Activated effector memory CD4-positive, alpha-beta T cell treated with Interleukin-2 at 50 U/mL for 16 hours (primary cell): ENCODE results near the gene FOCAD.
"Not testable (repeated sequence)": the region's sequence is repeated elsewhere in the genome, so short reads cannot be mapped to it uniquely, and the experiment has no call there.

Experiments
- DNase-seq: peaks from one replicate; pipeline ENCODE4 v3.0.0-alpha.2; 2020

FOCAD gene

DNA sequence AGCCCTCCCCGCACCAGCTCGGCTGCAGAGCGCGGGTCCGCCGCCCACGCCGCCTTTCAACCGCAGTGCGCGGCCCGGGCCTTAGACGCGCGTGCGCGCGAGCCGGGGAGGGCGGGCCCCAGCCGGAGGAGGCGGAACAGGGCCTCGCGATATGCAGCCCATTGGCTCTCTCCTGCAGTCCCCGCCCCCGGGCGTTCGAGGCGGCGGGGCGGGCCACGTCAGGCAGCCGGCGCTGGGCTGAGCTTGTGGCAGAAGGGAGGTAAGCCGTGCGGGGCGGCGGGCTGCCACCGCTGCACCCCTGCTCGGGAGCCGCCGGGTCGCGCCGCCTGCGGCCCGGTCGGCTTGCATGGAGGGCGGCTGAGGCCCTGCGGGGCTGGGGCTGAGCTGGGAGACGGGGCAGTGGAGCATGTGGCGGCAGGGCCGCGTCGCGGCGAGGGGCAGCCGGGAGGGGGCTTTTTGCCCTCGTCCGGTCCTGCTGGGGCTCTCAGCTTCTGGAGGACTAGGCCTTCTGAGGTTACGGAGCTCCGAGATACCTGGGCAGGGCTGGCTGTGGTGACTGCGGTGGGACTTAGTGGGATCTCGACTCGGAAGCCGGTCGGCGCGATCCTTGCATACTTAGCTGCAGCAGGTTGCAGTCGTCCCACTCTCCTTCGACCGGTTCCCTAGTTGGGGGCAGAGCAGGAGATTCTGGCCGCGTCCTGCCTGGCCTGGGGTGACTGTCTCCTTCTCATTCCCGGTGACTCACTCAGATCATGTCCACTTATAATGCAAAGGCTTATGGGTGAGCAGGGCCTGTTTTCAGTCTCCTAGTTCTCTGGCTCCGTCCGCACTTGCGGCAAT lies at the start of gene FOCAD:
Gene FOCAD, plus strand, starts transcription at position 225 of the 840 bp plus-strand sequence. CDS start 31,095 bp downstream, outside the sequence.
- DNase-seq, result peak; percentile 95

DNA sequence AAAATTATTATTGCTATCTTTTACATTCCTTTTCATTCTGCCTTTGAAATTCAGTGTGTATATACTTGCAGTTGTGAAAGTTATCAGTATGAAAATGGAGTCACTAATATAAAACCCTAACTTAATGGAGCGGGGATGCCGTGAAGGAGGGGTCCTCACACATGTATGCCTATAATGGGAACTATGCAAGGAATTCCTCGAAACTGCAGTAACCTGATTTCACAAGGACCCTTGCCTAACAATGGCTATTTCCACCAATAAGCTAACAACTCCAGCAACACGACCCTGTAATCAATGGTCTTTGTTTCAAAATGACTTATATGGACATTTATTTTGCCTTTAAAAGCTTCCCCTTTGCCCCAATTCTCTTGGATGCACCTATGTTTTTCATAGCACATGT lies 49.2 kb upstream of the FOCAD start:
- DNase-seq, result no peak

DNA sequence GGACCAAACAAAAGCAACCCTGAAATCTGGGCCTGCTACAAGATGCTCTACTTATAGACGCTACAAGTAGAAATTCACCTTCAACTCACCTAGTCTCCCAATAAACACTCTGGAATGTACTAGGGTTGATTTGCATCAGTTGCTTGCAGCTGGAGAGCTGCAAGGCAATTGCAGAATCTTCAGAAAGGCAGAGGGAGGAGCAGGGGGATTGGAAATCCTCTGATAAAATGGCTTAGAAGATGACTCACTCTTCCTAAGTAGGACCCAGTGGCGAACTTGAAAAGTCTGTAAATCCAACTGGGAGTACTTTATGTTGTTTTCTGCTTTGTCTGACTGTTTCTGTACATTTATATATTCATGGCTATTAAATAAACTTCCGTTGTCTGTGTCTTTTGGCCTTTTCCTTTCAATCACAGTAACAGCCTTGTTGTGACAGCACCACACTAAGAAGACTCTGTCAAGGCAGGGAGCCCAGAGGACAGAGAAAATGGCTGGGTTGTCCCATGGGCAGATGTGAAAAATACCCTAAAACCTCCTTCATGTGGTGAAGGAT lies 47.1 kb upstream of the FOCAD start:
- DNase-seq, result no peak

DNA sequence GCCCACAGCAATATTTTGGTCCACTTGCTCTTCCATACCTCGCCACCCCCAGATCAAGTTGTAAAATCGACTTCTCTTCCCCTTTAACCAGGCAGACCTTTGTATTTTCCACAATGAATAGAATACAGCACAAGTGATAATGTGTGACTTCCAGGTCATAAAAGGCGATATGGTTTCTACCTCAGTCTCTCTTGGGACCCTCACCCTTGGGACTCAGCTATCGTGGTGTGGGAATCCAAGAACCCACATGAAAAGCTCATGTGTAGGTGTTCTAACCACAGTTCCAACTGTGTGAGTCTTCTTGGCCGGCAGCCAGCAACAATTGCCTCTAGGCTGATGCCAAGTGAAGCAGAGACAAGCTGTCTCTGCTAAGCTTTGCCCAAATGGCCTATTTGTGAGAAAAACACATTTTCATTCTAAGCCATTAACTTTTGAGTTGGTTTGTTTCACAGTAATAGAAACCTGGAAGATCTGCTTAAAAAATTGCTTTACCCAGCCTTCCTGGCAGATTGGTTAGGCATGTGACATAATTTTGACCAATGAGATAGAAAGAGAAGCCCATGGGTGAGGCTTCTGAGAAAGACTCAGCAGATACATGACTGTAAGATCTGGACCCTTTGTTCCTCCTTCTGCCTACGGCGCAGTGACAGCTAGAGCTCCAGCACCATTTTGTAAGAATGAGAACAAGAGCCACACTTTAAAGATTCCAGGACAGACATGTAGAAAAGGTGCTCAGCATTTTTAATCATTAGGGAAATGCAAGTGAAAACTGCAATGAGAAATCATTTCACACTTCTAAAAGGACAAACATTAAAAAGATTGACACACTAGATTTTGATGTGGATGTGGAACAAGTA lies 43.5 kb upstream of the FOCAD start:
- peak; percentile 66 for DNase-seq

DNA sequence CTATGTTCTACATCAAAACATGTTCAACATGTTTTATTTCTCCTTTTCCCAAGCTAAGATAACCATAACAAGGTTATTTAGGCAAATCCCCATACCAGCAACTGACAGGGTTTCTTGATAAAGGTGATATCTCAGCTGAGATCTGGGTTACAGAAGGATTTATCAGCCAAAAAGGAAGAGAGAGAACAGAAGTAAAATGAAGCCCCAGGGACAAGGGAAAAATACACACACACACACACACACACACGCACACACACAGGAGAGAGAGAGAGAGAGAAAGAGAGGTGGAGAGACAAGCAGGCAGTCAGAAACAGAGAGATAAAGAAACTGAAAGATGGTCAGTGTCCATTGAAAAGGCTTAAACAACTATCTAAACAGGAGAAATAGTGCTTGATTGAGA lies 42.0 kb upstream of the FOCAD start:
- DNase-seq, result no peak

- no peak for DNase-seq
Observed at GRCh38 chr9:20643660-20644059, 40.4 kb upstream of the FOCAD start.

- no peak for DNase-seq
Observed at GRCh38 chr9:20646656-20647055, 37.4 kb upstream of the FOCAD start.

- DNase-seq, result no peak
Observed at GRCh38 chr9:20649381-20649780, 34.7 kb upstream of the FOCAD start.

DNA sequence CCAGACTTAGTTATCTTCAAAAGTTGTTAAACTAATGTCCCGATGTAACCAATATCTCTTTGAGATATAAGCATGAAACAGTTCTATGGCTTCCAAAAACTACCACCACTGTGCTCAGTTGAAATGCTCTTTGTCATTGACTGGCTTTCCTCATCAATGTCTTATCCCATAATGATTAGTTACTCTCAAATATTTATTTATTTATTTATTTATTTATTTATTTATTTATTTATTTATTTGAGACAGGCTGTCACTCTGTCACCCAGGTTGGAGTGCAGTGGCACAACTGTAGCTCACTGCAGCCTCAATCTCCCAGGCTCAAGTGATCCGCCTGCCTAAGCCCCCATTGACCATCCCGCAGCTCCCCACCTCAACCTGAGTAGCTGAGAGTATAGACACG lies 33.7 kb upstream of the FOCAD start:
- DNase-seq, result no peak

GRCh38 chr9:20650750-20651299 lies 33.2 kb upstream of the FOCAD start:
- DNase-seq, result no peak

- DNase-seq, result no peak
Observed at GRCh38 chr9:20651939-20652338, 32.1 kb upstream of the FOCAD start.

DNA sequence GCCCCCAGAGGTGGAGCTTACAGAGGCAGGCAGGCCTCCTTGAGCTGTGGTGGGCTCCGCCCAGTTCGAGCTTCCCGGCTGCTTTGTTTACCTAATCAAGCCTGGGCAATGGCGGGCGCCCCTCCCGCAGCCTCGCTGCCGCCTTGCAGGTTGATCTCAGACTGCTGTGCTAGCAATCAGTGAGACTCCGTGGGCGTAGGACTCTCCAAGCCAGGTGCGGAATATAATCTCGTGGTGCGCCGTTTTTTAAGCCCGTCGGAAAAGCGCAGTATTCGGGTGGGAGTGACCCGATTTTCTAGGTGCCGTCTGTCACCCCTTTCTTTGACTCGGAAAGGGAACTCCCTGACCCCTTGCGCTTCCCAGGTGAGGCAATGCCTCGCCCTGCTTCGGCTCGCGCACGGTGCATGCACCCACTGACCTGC lies 25.8 kb upstream of the FOCAD start:
- peak; percentile 31 for DNase-seq

GRCh38 chr9:20658677-20659473 lies 25.2 kb upstream of the FOCAD start:
- DNase-seq, result no peak

- no peak for DNase-seq
Observed at GRCh38 chr9:20659474-20659967, 24.5 kb upstream of the FOCAD start.

- DNase-seq, result no peak
Observed at GRCh38 chr9:20662156-20662555, 21.9 kb upstream of the FOCAD start.

DNA sequence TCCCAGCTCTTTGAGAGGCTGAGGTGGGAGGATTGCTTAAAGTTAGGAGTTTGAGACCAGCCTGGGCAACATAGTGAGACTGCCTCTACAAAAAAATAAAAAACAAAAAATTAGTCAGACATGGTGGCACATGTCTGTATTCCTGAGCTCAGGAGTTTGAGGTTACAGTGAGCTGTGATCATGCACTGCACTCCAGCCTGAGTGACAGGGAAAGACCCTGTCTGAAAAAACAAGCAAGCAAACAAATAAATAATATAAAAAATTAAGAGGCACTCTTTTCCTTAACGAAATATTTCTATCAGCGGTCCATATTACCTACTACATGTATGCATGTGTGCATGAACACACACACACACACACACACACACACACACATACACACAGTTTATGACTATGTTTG lies 20.9 kb upstream of the FOCAD start:
- DNase-seq, result no peak

GRCh38 chr9:20664501-20664900 lies 19.6 kb upstream of the FOCAD start:
- no peak for DNase-seq

GRCh38 chr9:20670395-20670794 lies 13.7 kb upstream of the FOCAD start:
- DNase-seq, result no peak

- DNase-seq, result no peak
Observed at GRCh38 chr9:20671635-20672034, 12.4 kb upstream of the FOCAD start.

DNA sequence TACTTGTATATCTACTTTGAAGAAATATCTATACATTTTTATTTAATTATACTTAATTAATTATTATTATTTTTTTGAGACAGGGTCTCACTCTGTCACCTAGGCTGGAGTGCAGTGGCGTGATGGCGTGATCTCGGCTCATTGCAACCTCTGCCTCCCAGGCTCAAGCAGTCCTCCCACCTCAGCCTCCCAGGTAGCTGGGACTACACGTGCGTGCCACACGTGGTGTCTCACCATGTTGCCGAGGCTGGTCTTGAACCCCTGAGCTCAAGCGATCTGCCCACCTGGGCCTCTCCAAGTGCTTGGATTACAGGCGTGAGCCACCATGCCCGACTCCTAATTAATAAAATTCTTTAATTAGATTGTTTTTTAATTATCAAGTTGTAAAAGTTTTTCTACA lies 10.5 kb upstream of the FOCAD start:
- DNase-seq, result not testable (repeated sequence)

- no peak for DNase-seq
Observed at GRCh38 chr9:20681467-20681866, 2.6 kb upstream of the FOCAD start.

DNA sequence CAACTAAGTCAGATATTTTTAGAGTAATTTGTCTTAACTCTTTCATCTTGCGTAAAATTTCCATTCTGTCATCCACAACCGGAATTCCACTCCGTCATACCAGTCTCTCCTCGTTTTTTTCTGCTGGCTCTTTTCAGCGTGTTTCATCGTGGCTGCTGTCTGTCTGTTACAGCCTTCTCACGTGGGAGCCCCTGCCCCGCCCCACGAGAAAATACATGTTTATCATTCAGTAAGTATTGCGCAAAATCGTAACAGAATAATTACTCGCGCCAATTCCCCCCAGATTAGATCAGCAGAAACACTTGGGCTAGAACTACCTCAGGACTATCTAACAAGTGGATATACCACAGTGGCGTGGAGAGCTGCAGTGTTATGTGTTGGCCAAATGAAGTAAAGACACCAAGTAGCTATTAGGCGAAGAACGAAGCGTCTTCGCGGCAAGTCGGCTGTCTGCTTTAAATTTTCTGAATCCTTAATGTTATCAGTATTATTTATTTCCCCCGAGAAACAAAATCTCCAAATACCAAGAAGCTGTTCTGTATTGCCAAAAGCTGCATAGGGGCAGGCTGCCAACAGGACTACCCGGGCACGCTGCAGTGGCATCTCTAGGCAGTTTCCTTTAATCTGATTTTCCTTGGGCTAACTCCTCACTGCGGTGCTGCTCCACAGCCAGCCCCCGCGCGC lies 566 bp upstream of the FOCAD start:
- DNase-seq, result peak; percentile 3
